Effector CD8-positive, alpha-beta T cell (primary cell): ENCODE data around the gene DDRGK1.
"Not testable (repeated sequence)": the region's sequence is repeated elsewhere in the genome, so short reads cannot be mapped to it uniquely, and the experiment has no call there.

Experiments
- DNase-seq: peaks from one replicate; lab custom pipeline; 2025; lab: John Stamatoyannopoulos, UW

Gene DDRGK1

GRCh38 chr20:3164763-3165410, 39.6 kb downstream of the DDRGK1 start:
- DNase-seq = no peak

GRCh38 chr20:3164043-3164762, 40.3 kb downstream of the DDRGK1 start:
- no peak for DNase-seq

- no peak for DNase-seq
Observed at GRCh38 chr20:3163099-3164042, 41.1 kb downstream of the DDRGK1 start.

- DNase-seq = no peak
Observed at GRCh38 chr20:3162080-3162611, 42.3 kb downstream of the DDRGK1 start.

- no peak for DNase-seq
Observed at GRCh38 chr20:3161316-3162079, 43.0 kb downstream of the DDRGK1 start.

- no peak for DNase-seq
Observed at GRCh38 chr20:3160418-3160817, 44.1 kb downstream of the DDRGK1 start.

GRCh38 chr20:3158968-3159431, 45.5 kb downstream of the DDRGK1 start:
- no peak for DNase-seq

- DNase-seq = no peak
Observed at GRCh38 chr20:3157817-3158216, 46.7 kb downstream of the DDRGK1 start.

GRCh38 chr20:3156811-3157619, 47.5 kb downstream of the DDRGK1 start:
- no peak for DNase-seq

- not testable (repeated sequence) for DNase-seq
Observed at GRCh38 chr20:3152057-3152644, 52.3 kb downstream of the DDRGK1 start.

- DNase-seq = no peak
Observed at GRCh38 chr20:3150908-3151307, 53.6 kb downstream of the DDRGK1 start.

GRCh38 chr20:3146732-3147341, 57.6 kb downstream of the DDRGK1 start:
- DNase-seq = no peak

- DNase-seq = no peak
Observed at GRCh38 chr20:3141757-3142156, 62.7 kb downstream of the DDRGK1 start.
